Upper lobe of left lung (tissue), 6 donors: Measurements from ENCODE around the gene ZFAND5. TPM values are rescaled to one million over a fixed set of nuclear protein-coding genes. Genes with fewer than 3 reads are reported as not detected.

Experiments
- ATAC-seq, 2 donors: fragments of 200-7000 bp; cut with Tn5 transposase; one replicate each; pipeline ENCODE4 v1.9.1; 2022; ENCODE audit warnings: mild to moderate bottlenecking in 2 of 2, moderate library complexity in 2 of 2; ENCODE audit not compliant: low FRiP score in 2 of 2
- DNase-seq, 2 donors: peaks; one replicate each; pipeline ENCODE4 v3.0.0-alpha.2; 2019 to 2020
- H3K27ac ChIP-seq, 4 donors: fragments of 200-600 bp; sonication (generic); one replicate each; pipeline ENCODE4 v1.5.1; 2016 to 2019
- H3K27me3 ChIP-seq, 4 donors: fragments of 200-600 bp; sonication (generic); one replicate each; pipeline ENCODE4 v1.5.1; 2017 to 2019
- H3K36me3 ChIP-seq, 4 donors: fragments of 200-600 bp; sonication (generic); one replicate each; pipeline ENCODE4 v1.5.1; 2016 to 2019
- H3K4me1 ChIP-seq, 4 donors: fragments of 200-600 bp; sonication (generic); one replicate each; pipeline ENCODE4 v1.5.1; 2018 to 2019
- H3K4me3 ChIP-seq, 4 donors: fragments of 200-600 bp; sonication (generic); one replicate each; pipeline ENCODE4 v1.5.1; 2017 to 2019; ENCODE audit warnings: mild to moderate bottlenecking in 2 of 4, moderate library complexity in 1 of 4
- H3K9me3 ChIP-seq, 4 donors: fragments of 200-600 bp; sonication (generic); one replicate each; pipeline ENCODE4 v1.5.1; 2018 to 2019
- EP300 ChIP-seq, 4 donors: sonication (generic); formaldehyde crosslinking; IDR thresholded peaks; one replicate each; pipeline ENCODE4 v1.5.1; 2017; ENCODE audit warnings: antibody characterized with exemption in 4 of 4, control low read depth in 2 of 4
- POLR2A ChIP-seq, 4 donors: fragments of 450-650 bp; IDR thresholded peaks; one replicate each; pipeline ENCODE4 v1.5.1; 2016 to 2017; ENCODE audit warnings: antibody characterized with exemption in 4 of 4, mild to moderate bottlenecking in 2 of 4
- POLR2AphosphoS5 ChIP-seq, 2 donors: sonication (generic); formaldehyde crosslinking; IDR thresholded peaks; one replicate each; pipeline ENCODE4 v1.5.1; 2017; ENCODE audit warnings: antibody characterized with exemption in 2 of 2
- WGBS, 2 donors: methylation state at CpG; one replicate each; pipeline ENCODE4 v1.1.5; 2017 to 2018; 5-methylcytosine and 5-hydroxymethylcytosine counted together
- total RNA-seq, 6 donors: library from RNA; depleted of rRNA in 4 of 6; stranded (reverse); fragments of >200 nt in 4 of 6; gene quantifications; one replicate each; pipeline versions ENCODE4 v1.1.0 to v1.2.1, GENCODE V29; 2016 to 2021
- TF ChIP-seq, protein P1 (sequence below), 6 experiments: fragments of 450-650 bp in 4 of 6; fragments of 200-600 bp in 2 of 6; sonication (generic) in 2 of 6; IDR thresholded peaks; one replicate each; pipeline ENCODE4 v1.5.1; 2016 to 2019; ENCODE audit warnings: antibody characterized with exemption in 6 of 6
- donor health status: DM: no; HTN: no; CAD: no; lungs with moderate emphysema.
- donor health status: DM: no; HTN: yes; CAD: no; lungs with severe emphysema.

The ZFAND5 gene
- total RNA-seq, 6 donors from 2014 or later: 199 to 483 (median 293) TPM

DNA sequence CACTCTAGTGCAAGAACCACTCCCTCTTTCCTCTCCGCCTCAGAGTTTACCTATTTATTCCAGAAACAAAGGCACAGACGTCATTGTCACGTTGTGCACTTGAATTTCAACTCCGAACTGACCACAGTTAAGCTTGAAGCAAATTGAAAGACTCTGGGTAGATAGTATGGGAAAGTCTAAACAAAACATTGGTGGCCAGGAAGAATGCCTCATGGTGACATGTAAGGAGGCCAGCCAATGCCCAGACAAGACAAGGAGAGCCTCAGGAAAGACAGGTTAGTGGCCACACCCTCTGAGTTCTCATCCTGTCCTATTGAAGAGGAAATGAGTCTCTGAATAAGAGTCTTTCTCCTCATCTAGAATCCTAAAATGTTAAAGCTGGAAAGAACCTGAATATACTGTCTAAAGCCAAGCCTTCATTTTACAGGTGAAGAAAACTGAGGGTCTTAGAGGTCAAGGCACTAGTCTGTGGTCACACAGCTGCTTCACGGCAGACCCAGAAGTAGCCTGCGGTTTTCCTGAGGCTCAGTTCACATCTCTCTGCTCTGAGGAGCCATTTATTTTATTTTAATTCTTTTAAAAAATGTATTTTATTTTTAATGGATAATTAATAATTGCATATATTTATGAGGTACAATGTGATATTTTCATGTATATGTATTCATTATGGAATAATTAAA lies 30.2 kb downstream of the ZFAND5 start:
- H3K4me1 ChIP-seq: no peaks in the 10 kb centered on the region
- DNase-seq: no peak

DNA sequence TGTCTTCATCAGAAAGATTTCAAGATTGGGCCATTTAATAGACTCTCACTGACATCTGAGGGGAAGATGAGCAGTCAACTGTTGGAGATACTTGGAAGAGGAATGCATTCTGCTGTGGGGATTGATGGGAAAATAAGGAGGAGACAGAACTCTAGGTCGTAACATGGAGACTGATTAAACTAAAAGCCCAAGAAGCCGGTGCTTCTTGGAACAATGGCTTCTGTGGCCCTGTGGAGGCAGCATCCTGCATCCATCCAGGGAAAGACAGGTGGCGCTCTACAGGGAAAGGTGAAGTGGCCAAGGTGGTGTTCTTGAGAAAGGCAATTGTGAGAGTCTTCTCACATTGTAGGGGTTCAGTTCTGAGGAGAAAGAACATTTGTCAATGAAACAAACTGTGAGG lies 31.3 kb downstream of the ZFAND5 start:
- Histone ChIP-seq H3K9me3 (no peaks in the 10 kb centered on the region), H3K4me1 (no peaks in the 10 kb centered on the region), H3K27me3 (no peaks in the 10 kb centered on the region), H3K27ac (no peak overlapping the region), H3K36me3 (no peaks in the 10 kb centered on the region), H3K4me3 (no peak overlapping the region)
- no peak for ATAC-seq
- DNase-seq: no peak
- 92% methylated on average over 3 of the region's 3 CpGs for WGBS, 2 donors
- TF ChIP-seq, protein P1, sequence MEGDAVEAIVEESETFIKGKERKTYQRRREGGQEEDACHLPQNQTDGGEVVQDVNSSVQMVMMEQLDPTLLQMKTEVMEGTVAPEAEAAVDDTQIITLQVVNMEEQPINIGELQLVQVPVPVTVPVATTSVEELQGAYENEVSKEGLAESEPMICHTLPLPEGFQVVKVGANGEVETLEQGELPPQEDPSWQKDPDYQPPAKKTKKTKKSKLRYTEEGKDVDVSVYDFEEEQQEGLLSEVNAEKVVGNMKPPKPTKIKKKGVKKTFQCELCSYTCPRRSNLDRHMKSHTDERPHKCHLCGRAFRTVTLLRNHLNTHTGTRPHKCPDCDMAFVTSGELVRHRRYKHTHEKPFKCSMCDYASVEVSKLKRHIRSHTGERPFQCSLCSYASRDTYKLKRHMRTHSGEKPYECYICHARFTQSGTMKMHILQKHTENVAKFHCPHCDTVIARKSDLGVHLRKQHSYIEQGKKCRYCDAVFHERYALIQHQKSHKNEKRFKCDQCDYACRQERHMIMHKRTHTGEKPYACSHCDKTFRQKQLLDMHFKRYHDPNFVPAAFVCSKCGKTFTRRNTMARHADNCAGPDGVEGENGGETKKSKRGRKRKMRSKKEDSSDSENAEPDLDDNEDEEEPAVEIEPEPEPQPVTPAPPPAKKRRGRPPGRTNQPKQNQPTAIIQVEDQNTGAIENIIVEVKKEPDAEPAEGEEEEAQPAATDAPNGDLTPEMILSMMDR (IDR thresholded peaks at IDR 0.05): no peak
- TF ChIP-seq POLR2AphosphoS5 (IDR thresholded peaks at IDR 0.05) (no peak), POLR2A (IDR thresholded peaks at IDR 0.05) (no peak), EP300 (IDR thresholded peaks at IDR 0.05) (no peak)

More for the DNA sequence above, 30.2 kb downstream of the ZFAND5 start:
- Histone ChIP-seq H3K4me3 (no peak overlapping the region), H3K27ac (no peak overlapping the region), H3K27me3 (no peaks in the 10 kb centered on the region), H3K36me3 (no peaks in the 10 kb centered on the region), H3K9me3 (no peaks in the 10 kb centered on the region)
- 79 to 80% methylated on average over 6 of the region's 6 CpGs for WGBS, 2 donors
- ATAC-seq: no peak
- TF ChIP-seq EP300 (IDR thresholded peaks at IDR 0.05) (no peak), POLR2AphosphoS5 (IDR thresholded peaks at IDR 0.05) (no peak), POLR2A (IDR thresholded peaks at IDR 0.05) (no peak)
- TF ChIP-seq, protein P1 (IDR thresholded peaks at IDR 0.05): no peak

DNA sequence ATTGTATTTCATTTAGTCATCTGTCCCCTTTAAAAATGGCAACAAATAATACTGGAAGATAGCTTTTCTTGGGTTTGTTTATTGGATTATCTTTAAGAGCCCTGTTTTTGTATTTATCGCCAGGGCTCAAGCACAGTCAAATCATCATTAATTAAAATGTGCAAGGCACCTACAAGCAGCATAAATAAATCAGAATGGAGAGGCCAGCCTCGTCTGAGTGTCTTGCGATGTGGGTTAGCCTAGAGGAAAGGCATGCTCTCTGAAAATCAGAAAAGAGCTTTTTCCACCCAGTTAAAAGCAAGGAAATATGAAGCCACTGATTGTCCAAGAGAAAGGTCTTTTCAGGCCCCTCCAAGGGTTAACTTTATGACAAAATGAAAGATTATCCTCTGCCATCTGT lies 31.8 kb downstream of the ZFAND5 start:
- TF ChIP-seq EP300 (IDR thresholded peaks at IDR 0.05) (no peak), POLR2AphosphoS5 (IDR thresholded peaks at IDR 0.05) (no peak), POLR2A (IDR thresholded peaks at IDR 0.05) (no peak)
- TF ChIP-seq, protein P1 (IDR thresholded peaks at IDR 0.05): no peak
- H3K9me3 ChIP-seq: no peaks in the 10 kb centered on the region
- ATAC-seq: no peak
- no peak overlapping the region for H3K27ac ChIP-seq
- H3K4me1 ChIP-seq: no peaks in the 10 kb centered on the region
- no peaks in the 10 kb centered on the region for H3K36me3 ChIP-seq
- no peak for DNase-seq
- no peaks in the 10 kb centered on the region for H3K27me3 ChIP-seq
- 86 to 90% methylated on average over 3 of the region's 3 CpGs for WGBS, 2 donors
- H3K4me3 ChIP-seq: no peak overlapping the region

DNA sequence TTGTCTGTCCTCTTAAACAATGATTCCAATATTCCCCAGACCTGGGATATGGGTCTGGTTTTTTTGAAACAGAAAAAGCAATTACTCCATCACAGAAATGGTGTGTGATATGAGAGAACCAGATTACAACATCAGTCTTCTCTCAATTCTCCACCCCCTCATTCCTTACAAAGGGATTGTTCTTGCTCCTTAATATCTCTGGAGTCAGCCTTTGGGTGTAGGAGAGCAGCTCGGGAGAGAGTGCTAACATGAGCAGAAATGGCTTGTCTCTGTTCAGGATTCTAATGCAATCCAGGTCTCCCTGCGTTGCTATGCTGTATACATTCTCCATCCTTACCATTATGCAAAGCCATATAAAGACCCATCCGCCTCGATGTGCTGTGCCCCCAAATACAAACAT lies 32.7 kb downstream of the ZFAND5 start:
- ATAC-seq: no peak
- TF ChIP-seq POLR2AphosphoS5 (IDR thresholded peaks at IDR 0.05) (no peak), POLR2A (IDR thresholded peaks at IDR 0.05) (no peak), EP300 (IDR thresholded peaks at IDR 0.05) (no peak)
- TF ChIP-seq, protein P1 (IDR thresholded peaks at IDR 0.05): no peak
- WGBS, 2 donors: 83 to 84% methylated on average over 4 of the region's 4 CpGs

DNA sequence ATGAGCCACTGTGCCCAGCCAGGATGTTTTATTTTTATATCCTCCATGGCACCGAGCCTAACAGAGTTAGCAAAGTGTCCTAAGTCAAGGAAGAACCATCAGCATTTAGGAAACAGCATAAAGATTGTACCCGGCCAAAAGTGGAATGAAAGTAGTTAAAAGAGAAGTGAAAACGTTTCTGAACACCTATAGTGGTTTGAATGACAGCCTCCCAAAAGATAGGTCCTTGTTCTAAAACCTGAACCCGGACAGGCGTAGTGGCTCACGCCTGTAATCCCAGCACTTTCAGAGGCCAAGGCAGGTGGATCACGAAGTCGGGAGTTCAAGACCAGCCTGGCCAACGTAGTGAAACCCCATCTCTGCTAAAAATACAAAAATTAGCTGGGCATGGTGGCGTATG lies 37.4 kb downstream of the ZFAND5 start:
- Histone ChIP-seq H3K27me3 (no peaks in the 10 kb centered on the region), H3K9me3 (no peaks in the 10 kb centered on the region), H3K4me3 (no peak overlapping the region), H3K36me3 (no peaks in the 10 kb centered on the region), H3K4me1 (peaks cover 0 to 7% (median 0%) of the 10 kb centered on the region in 4 donors), H3K27ac (no peak overlapping the region)
- 86 to 92% methylated on average over 10 of the region's 10 CpGs for WGBS, 2 donors
- DNase-seq (no peak), ATAC-seq (no peak)
- TF ChIP-seq, protein P1 (IDR thresholded peaks at IDR 0.05): no peak
- TF ChIP-seq EP300 (IDR thresholded peaks at IDR 0.05) (no peak), POLR2AphosphoS5 (IDR thresholded peaks at IDR 0.05) (no peak), POLR2A (IDR thresholded peaks at IDR 0.05) (no peak)

More for the DNA sequence above, 32.7 kb downstream of the ZFAND5 start:
- no peaks in the 10 kb centered on the region for H3K27me3 ChIP-seq
- H3K4me3 ChIP-seq: no peak overlapping the region
- H3K4me1 ChIP-seq: no peaks in the 10 kb centered on the region
- H3K9me3 ChIP-seq: no peaks in the 10 kb centered on the region
- no peak overlapping the region for H3K27ac ChIP-seq
- DNase-seq: no peak
- H3K36me3 ChIP-seq: no peaks in the 10 kb centered on the region
